ENCODE measurements around the gene KDM2B.

GRCh38 chr12:121579190-121579791 lies 1.5 kb downstream of the KDM2B start:
- TF ChIP-seq POLR2AphosphoS5 (IDR thresholded peaks at IDR 0.05; ENCODE audit: low read depth, low read length) (no peak), CTCF (IDR thresholded peaks at IDR 0.05) (no peak), EP300 (IDR thresholded peaks at IDR 0.05; ENCODE audit: borderline replicate concordance in 1 of 2, low read depth in 1 of 2, low read length in 1 of 2) (no peak), TAF1 (IDR thresholded peaks at IDR 0.05; ENCODE audit: borderline replicate concordance, low read depth, low read length) (no peak)

All from SK-N-SH (cell line).